HEK293 (cell line): ENCODE results near the gene MEF2C.

Experiments used
- CTCF ChIA-PET: fragments of 350-600 bp; formaldehyde crosslinking; extraction: SDS; loops from one replicate; lab custom pipeline; 2021; ENCODE audit warnings: antibody characterized with exemption; lab: Yijun Ruan, JAX
- POLR2A ChIA-PET: fragments of 300-600 bp; formaldehyde crosslinking; extraction: SDS; loops from one replicate; lab custom pipeline; 2020; ENCODE audit warnings: antibody characterized with exemption, inconsistent platforms; lab: Yijun Ruan, JAX
- H3K27ac ChIP-seq: fragments of 200-500 bp; sonication (Bioruptor generic); 2 replicates; pipeline ENCODE4 v1.5.1; 2014; ENCODE audit warnings: low read depth, low read length, control low read depth, inconsistent platforms; ENCODE audit errors: extremely low read depth
- H3K36me3 ChIP-seq, 2 experiments: fragments of 200-500 bp in 1 of 2; sonication (Bioruptor generic) in 1 of 2; 1 replicate in 1 of 2; 2 replicates in 1 of 2; pipeline ENCODE4 v1.5.1; 2014 to 2017; ENCODE audit warnings: inconsistent platforms in 2 of 2, low read length in 2 of 2; ENCODE audit not compliant: control insufficient read depth in 2 of 2, insufficient read depth in 1 of 2
- H3K4me1 ChIP-seq: fragments of 200-500 bp; sonication (Bioruptor generic); 2 replicates; pipeline ENCODE4 v1.5.1; 2014; ENCODE audit warnings: mild to moderate bottlenecking, low read length, inconsistent platforms; ENCODE audit not compliant: control insufficient read depth, insufficient read depth
- H3K4me3 ChIP-seq: 2 replicates; pipeline ENCODE4 v1.5.1; 2011; ENCODE audit warnings: low read depth, mild to moderate bottlenecking, control low read depth, low read length, moderate library complexity
- H3K9me3 ChIP-seq: fragments of 200-500 bp; sonication (Bioruptor generic); 2 replicates; pipeline ENCODE4 v1.5.1; 2014; ENCODE audit warnings: low read depth, low read length, inconsistent platforms; ENCODE audit not compliant: control insufficient read depth, insufficient read depth
- BCL11A ChIP-seq: fragments of 450-650 bp; formaldehyde crosslinking; IDR thresholded peaks from 2 replicates; pipeline ENCODE4 v1.5.1; 2016; ENCODE audit warnings: low read depth, missing biosample characterization, missing genetic modification characterization
- CTCF ChIP-seq: fragments of 450-650 bp; formaldehyde crosslinking; IDR thresholded peaks from 2 replicates; pipeline ENCODE4 v1.5.1; 2016; ENCODE audit warnings: missing biosample characterization, missing genetic modification characterization
- GLI2 ChIP-seq: fragments of 450-650 bp; formaldehyde crosslinking; IDR thresholded peaks from 2 replicates; pipeline ENCODE4; 2017; ENCODE audit warnings: missing biosample characterization, missing genetic modification characterization, low read depth, borderline replicate concordance
- INSM2 ChIP-seq: fragments of 450-650 bp; formaldehyde crosslinking; IDR thresholded peaks from 2 replicates; pipeline ENCODE4 v1.5.1; 2016; ENCODE audit warnings: missing biosample characterization, missing genetic modification characterization
- MYNN ChIP-seq: fragments of 450-650 bp; formaldehyde crosslinking; IDR thresholded peaks from 2 replicates; pipeline ENCODE4 v1.5.1; 2016; ENCODE audit warnings: missing biosample characterization, missing genetic modification characterization, borderline replicate concordance
- MZF1 ChIP-seq: fragments of 450-650 bp; formaldehyde crosslinking; IDR thresholded peaks from 2 replicates; pipeline ENCODE4 v1.5.1; 2017; ENCODE audit warnings: missing biosample characterization, missing genetic modification characterization, borderline replicate concordance
- PRDM1 ChIP-seq: fragments of 450-650 bp; formaldehyde crosslinking; IDR thresholded peaks from 2 replicates; pipeline ENCODE4; 2016; ENCODE audit warnings: missing biosample characterization, missing genetic modification characterization
- ZBTB21 ChIP-seq: fragments of 450-650 bp; formaldehyde crosslinking; IDR thresholded peaks from 2 replicates; pipeline ENCODE4 v1.5.1; 2017; ENCODE audit warnings: missing biosample characterization, missing genetic modification characterization
- ZBTB26 ChIP-seq: fragments of 450-650 bp; formaldehyde crosslinking; optimal IDR thresholded peaks from 2 replicates; pipeline ENCODE3; 2016; ENCODE audit warnings: missing biosample characterization, mild to moderate bottlenecking, missing genetic modification characterization
- ZFP69B ChIP-seq: fragments of 450-650 bp; formaldehyde crosslinking; IDR thresholded peaks from 2 replicates; pipeline ENCODE4 v1.5.1; 2016; ENCODE audit warnings: missing biosample characterization, missing genetic modification characterization
- ZNF133 ChIP-seq: fragments of 450-650 bp; formaldehyde crosslinking; IDR thresholded peaks from 2 replicates; pipeline ENCODE4 v1.5.1; 2016; ENCODE audit warnings: missing biosample characterization, missing genetic modification characterization
- ZNF214 ChIP-seq: fragments of 450-650 bp; formaldehyde crosslinking; IDR thresholded peaks from 2 replicates; pipeline ENCODE4 v1.5.1; 2017; ENCODE audit warnings: missing biosample characterization, mild to moderate bottlenecking, missing genetic modification characterization, borderline replicate concordance
- ZNF302 ChIP-seq: fragments of 450-650 bp; formaldehyde crosslinking; IDR thresholded peaks from 2 replicates; pipeline ENCODE4 v1.5.1; 2016; ENCODE audit warnings: missing biosample characterization, missing genetic modification characterization, low read depth
- ZNF324 ChIP-seq: fragments of 450-650 bp; formaldehyde crosslinking; IDR thresholded peaks from 2 replicates; pipeline ENCODE4 v1.5.1; 2016; ENCODE audit warnings: missing biosample characterization, missing genetic modification characterization
- ZNF404 ChIP-seq: fragments of 450-650 bp; formaldehyde crosslinking; IDR thresholded peaks from 2 replicates; pipeline ENCODE4 v1.5.1; 2017; ENCODE audit warnings: missing biosample characterization, missing genetic modification characterization
- ZNF501 ChIP-seq: fragments of 450-650 bp; formaldehyde crosslinking; IDR thresholded peaks from 2 replicates; pipeline ENCODE4 v1.5.1; 2016; ENCODE audit warnings: missing biosample characterization, missing genetic modification characterization
- ZNF513 ChIP-seq: fragments of 450-650 bp; IDR thresholded peaks from 2 replicates; pipeline ENCODE4 v1.5.1; 2018; ENCODE audit warnings: missing biosample characterization, missing genetic modification characterization
- ZNF521 ChIP-seq: fragments of 450-650 bp; formaldehyde crosslinking; IDR thresholded peaks from 2 replicates; pipeline ENCODE4 v1.5.1; 2017; ENCODE audit warnings: missing biosample characterization, mild to moderate bottlenecking, missing genetic modification characterization
- ZNF560 ChIP-seq: fragments of 450-650 bp; formaldehyde crosslinking; IDR thresholded peaks from 2 replicates; pipeline ENCODE4 v1.5.1; 2017; ENCODE audit warnings: missing biosample characterization, missing genetic modification characterization, borderline replicate concordance
- ZNF600 ChIP-seq: fragments of 450-650 bp; formaldehyde crosslinking; IDR thresholded peaks from 2 replicates; pipeline ENCODE4 v1.5.1; 2016; ENCODE audit warnings: missing biosample characterization, missing genetic modification characterization
- ZNF660 ChIP-seq: fragments of 450-650 bp; IDR thresholded peaks from 2 replicates; pipeline ENCODE4 v1.5.1; 2018; ENCODE audit warnings: missing biosample characterization, mild to moderate bottlenecking, missing genetic modification characterization
- ZNF664 ChIP-seq: fragments of 450-650 bp; formaldehyde crosslinking; IDR thresholded peaks from 2 replicates; pipeline ENCODE4 v1.5.1; 2016; ENCODE audit warnings: missing biosample characterization, missing genetic modification characterization
- ZNF704 ChIP-seq: fragments of 450-650 bp; formaldehyde crosslinking; IDR thresholded peaks from 2 replicates; pipeline ENCODE4 v1.5.1; 2016; ENCODE audit warnings: missing biosample characterization, missing genetic modification characterization
- ZNF768 ChIP-seq: fragments of 450-650 bp; formaldehyde crosslinking; IDR thresholded peaks from 2 replicates; pipeline ENCODE4 v1.5.1; 2018; ENCODE audit warnings: missing biosample characterization, mild to moderate bottlenecking, missing genetic modification characterization
- ZNF785 ChIP-seq: fragments of 450-650 bp; formaldehyde crosslinking; IDR thresholded peaks from 2 replicates; pipeline ENCODE4 v1.5.1; 2016; ENCODE audit warnings: missing biosample characterization, missing genetic modification characterization
- ZNF837 ChIP-seq: fragments of 450-650 bp; formaldehyde crosslinking; IDR thresholded peaks from 2 replicates; pipeline ENCODE4 v1.5.1; 2016; ENCODE audit warnings: missing biosample characterization, missing genetic modification characterization

The MEF2C gene

GRCh38 chr5:88847420-88847819, 35.6 kb downstream of the MEF2C start:
- TF ChIP-seq ZNF660 (tag by site-specific recombination) (no peak), MYNN (tag by site-specific recombination) (no peak), GLI2 (no peak), ZNF785 (no peak), ZNF214 (tag by site-specific recombination) (no peak), ZNF521 (tag by site-specific recombination) (no peak), ZNF768 (tag by site-specific recombination) (no peak), ZNF704 (no peak), ZNF664 (tag by site-specific recombination) (no peak), ZNF513 (no peak), ZBTB26 (no peak)
- ChIA-PET POLR2A (no interaction called here), CTCF (no interaction called here)
- Histone ChIP-seq H3K9me3 (no peaks in the 10 kb centered on the region), H3K36me3 (no peaks in the 10 kb centered on the region), H3K4me3 (no peak overlapping the region), H3K27ac (no peak overlapping the region), H3K4me1 (no peaks in the 10 kb centered on the region)

GRCh38 chr5:88846434-88846833, 36.5 kb downstream of the MEF2C start:
- ChIA-PET CTCF (no interaction called here), POLR2A (no interaction called here)
- TF ChIP-seq ZBTB21 (tag by site-specific recombination) = no peak
- no peak for TF ChIP-seq ZNF837
- no peak for TF ChIP-seq ZNF600
- TF ChIP-seq ZNF133 (tag by site-specific recombination) = no peak
- H3K4me1 ChIP-seq = no peaks in the 10 kb centered on the region
- H3K9me3 ChIP-seq = no peaks in the 10 kb centered on the region
- H3K27ac ChIP-seq = no peak overlapping the region
- no peak overlapping the region for H3K4me3 ChIP-seq
- no peaks in the 10 kb centered on the region for H3K36me3 ChIP-seq

- no peak overlapping the region for H3K4me3 ChIP-seq
- no peaks in the 10 kb centered on the region for H3K36me3 ChIP-seq
- no peaks in the 10 kb centered on the region for H3K4me1 ChIP-seq
- ChIA-PET CTCF (no interaction called here), POLR2A (no interaction called here)
- no peak overlapping the region for H3K27ac ChIP-seq
- H3K9me3 ChIP-seq = no peaks in the 10 kb centered on the region
- TF ChIP-seq ZNF302 (tag by site-specific recombination) (no peak), INSM2 (tag by site-specific recombination) (no peak), ZNF324 (tag by site-specific recombination) (no peak), ZNF664 (tag by site-specific recombination) (no peak), BCL11A (tag by site-specific recombination) (no peak), ZNF404 (tag by site-specific recombination) (no peak), ZNF560 (tag by site-specific recombination) (no peak), MZF1 (tag by site-specific recombination) (no peak), ZNF214 (tag by site-specific recombination) (no peak), ZNF501 (no peak), CTCF (tag by site-specific recombination) (no peak), PRDM1 (peak; percentile 47; the same call in 1 of the 2 replicates), ZFP69B (tag by site-specific recombination) (no peak)
Observed at GRCh38 chr5:88845081-88845697, 37.8 kb downstream of the MEF2C start.
